ENCODE data around the gene CTSC.

- no peak for TF ChIP-seq CTCF (IDR thresholded peaks at IDR 0.05)
- TF ChIP-seq POLR2A (IDR thresholded peaks at IDR 0.05): no peak
Measured at GRCh38 chr11:88355887-88356286, 18.4 kb upstream of the CTSC start.
